OCI-LY7 (cell line): ENCODE results near the gene OLFM3.

Experiments used
- CTCF ChIP-seq: fragments of 200-600 bp; sonication (generic); conservative IDR thresholded peaks from 2 replicates; pipeline ENCODE4 v1.5.1; 2014; ENCODE audit warnings: mild to moderate bottlenecking, antibody characterized with exemption, low read length, moderate library complexity, mixed read lengths
- EZH2phosphoT487 ChIP-seq: fragments of 200-600 bp; sonication (generic); IDR thresholded peaks from 2 replicates; pipeline ENCODE4 v1.6.1; 2018; ENCODE audit warnings: low read depth, borderline replicate concordance, mild to moderate bottlenecking, mixed run types, antibody characterized with exemption, low read length, moderate library complexity, mixed read lengths

- TF ChIP-seq CTCF (no peak), EZH2phosphoT487 (no peak)
Observed at GRCh38 chr1:101854271-101854670, 142.5 kb downstream of the OLFM3 start.
